ENCODE measurements around the gene SH2D1B.
"Not testable (repeated sequence)": the region's sequence is repeated elsewhere in the genome, so short reads cannot be mapped to it uniquely, and the experiment has no call there.

SH2D1B gene, protein sequence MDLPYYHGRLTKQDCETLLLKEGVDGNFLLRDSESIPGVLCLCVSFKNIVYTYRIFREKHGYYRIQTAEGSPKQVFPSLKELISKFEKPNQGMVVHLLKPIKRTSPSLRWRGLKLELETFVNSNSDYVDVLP

DNA sequence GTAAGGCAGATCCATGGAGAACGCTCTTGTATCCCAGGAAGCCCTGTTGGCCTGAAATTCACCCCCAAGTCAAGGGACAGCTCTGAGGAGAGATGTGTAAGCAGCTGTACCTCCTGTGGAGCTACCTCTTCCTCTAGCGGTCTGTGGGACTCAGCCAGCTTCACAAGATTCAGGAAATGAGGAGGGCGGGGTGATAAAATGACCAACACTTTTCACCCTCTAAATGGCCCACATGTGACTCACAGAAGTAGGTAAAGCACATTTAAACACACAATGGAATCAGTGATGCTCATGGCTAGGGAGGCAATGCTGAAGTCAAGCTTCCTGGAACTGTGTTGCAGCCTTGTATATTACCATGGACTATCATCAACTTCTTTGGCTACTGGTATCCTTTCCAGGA, at the start of gene SH2D1B:
Gene SH2D1B (minus strand): TSS at position 135 of the 400 bp plus-strand sequence. CDS start 120 bp downstream, at position 15.
- DNase-seq (ENCODE audit: low read depth, low spot score), result no peak

DNA sequence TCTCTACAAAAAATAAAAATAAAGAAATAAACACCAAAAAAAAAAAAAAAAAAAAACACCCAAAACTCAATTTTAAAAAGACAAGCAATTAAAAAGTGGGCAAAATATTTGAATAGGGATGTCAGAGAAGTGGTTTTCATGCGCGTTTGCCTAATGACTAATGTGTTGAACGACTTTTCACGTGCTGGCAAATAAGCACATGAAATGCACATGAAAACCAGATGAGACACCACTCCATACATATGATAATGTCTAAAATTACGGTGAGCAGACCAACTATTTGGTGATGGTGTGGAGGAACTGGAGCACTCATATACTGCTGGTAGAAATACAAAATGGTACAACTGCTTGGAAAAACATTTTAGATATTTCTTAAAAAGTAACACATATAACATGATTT, 46.3 kb upstream of the SH2D1B start:
- no peak for DNase-seq (ENCODE audit: low read depth, low spot score)

DNA sequence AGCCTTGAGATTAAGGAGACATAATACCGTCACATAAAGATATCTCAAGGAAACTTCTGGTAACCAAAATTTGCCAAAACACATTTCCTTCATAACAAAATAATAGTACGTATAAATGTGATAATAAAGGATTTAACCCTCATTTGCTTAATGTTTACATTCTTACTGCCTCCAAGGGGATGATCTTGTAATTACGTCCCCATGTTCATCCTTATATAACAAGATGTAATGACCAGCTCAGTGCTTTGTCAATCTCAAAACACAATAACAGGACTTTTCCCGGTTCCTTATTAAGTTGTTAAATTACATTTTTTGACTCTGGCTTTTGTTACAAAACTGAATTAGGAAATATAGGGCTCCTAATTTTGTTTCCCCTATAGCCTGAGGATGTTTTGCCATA, 44.4 kb upstream of the SH2D1B start:
- no peak for DNase-seq (ENCODE audit: low read depth, low spot score)

DNA sequence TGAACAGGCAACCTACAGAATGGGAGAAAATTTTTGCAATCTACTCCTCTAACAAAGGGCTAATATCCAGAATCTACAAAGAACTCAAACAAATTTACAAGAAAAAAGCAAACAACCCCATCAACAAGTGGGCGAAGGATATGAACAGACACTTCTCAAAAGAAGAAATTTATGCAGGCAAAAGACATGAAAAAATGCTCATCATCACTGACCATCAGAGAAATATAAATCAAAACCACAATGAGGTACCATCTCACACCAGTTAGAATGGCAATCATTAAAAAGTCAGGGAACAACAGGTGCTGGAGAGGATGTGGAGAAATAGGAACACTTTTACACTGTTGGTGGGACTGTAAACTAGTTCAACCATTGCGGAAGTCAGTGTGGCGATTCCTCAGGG, 42.4 kb upstream of the SH2D1B start:
- DNase-seq (ENCODE audit: low read depth, low spot score), result not testable (repeated sequence)

DNA sequence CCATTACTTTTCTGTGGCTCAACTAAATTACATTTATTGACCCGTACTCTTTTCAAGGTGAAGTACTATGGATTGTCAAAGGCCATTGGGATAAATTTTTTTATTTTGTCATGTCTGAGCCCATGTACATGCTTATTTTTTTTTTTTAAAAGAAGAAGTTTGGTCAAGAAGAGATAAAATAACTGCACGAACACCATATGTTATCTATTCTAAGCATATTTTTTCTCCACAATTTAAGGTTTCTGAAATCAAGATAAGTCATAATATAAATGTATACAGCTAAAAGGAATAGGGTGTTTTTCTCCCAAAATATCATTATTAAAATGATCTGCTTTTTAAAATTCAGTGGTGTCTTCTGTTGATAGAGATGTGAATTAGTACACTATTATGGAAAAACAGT, 35.0 kb upstream of the SH2D1B start:
- DNase-seq (ENCODE audit: low read depth, low spot score), result no peak

DNA sequence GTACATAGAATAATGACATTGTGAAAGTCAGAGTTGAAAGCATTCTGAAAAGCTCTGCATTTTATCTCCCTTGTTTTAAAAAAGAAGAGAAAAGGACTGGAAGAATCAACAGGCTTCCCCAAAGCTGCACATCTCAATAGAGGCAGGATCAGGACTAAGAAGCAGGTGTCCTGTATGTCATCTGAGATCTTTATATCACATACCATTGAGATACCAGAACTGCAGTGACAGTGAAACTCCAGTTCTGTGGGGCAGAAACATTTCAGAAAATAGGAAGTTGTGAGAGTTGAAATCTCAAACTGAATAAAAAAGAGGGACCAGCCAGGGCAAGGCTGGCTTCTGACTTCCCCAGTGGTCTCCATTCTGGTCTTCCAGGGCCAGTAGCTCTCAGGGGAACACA, 33.0 kb upstream of the SH2D1B start:
- no peak for DNase-seq (ENCODE audit: low read depth, low spot score)

DNA sequence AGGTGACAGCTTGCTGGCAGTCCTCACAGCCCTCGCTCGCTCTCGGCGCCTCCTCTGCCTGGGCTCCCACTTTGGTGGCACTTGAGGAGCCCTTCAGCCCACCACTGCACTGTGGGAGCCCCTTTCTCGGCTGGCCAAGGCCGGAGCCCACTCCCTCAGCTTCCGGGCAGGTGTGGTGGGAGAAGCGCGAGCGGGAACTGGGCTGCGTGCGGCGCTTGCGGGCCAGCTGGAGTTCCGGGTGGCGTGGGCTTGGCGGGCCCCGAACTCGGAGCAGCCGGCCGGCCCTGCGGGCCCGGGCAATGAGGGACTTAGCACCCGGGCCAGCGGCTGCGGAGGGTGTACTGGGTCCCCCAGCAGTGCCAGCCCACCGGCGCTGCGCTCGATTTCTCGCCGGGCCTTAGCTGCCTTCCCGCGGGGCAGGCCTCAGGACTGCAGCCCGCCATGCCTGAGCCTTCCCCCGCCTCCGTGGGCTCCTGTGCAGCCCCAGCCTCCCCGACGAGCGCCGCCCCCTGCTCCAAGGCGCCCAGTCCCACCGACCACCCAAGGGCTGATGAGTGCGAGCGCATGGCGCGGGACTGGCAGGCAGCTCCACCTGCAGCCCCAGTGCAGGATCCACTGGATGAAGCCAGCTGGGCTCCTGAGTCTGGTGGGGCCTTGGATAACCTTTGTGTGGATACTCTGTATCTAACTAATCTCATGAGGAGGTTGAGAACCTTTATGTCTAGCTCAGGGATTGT, 21.2 kb upstream of the SH2D1B start:
- not testable (repeated sequence) for DNase-seq (ENCODE audit: low read depth, low spot score)

DNA sequence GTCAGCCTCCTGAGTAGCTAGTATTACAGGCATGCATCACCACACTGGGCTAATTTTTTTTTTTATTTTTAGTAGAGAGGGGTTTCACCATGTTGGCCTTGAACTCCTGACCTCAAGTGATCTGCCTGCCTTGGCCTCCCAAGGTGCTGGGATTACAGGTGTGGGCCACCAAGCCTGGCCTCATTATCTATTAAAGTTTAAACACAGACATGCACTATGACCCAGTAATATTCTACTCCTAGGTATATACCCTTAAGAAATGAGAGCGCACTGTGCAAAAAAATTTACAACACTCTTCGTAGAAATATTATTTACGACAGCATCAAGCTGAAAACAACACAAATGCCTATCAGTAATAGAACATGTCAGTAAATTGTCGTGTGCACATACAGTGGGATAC, 18.6 kb upstream of the SH2D1B start:
- DNase-seq (ENCODE audit: low read depth, low spot score), result no peak

DNA sequence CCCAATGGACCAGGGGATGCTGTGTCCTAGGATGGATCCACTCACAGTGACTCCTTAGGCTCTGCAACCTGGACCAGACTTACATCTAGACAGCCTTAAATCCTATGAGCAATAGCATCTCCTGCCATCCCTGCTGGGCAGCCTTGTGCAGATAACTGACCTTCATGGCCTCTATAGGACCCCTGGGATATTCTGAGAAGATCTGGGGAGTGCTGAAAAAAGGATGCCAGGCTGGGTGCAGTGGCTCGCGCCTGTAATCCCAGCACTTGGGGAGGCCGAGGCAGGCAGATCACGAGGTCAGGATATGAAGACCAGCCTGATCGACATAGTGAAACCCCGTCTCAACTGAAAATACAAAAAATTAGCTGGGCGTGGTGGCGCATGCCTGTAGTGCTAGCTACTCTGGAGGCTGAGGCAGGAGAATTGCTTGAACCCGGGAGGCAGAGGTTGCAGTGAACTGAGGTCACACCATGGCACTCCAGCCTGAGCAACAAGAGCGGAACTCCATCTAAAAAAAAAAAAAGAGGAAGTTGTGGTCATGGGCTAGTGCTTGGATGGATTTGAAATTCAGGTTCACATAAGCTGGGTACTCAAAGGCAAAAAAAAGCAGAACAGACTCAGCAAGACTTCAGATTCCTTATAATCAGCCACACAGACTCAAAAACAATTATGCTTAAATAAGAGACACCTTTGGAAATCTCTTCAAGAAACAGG, 10.9 kb upstream of the SH2D1B start:
- DNase-seq (ENCODE audit: low read depth, low spot score), result no peak

DNA sequence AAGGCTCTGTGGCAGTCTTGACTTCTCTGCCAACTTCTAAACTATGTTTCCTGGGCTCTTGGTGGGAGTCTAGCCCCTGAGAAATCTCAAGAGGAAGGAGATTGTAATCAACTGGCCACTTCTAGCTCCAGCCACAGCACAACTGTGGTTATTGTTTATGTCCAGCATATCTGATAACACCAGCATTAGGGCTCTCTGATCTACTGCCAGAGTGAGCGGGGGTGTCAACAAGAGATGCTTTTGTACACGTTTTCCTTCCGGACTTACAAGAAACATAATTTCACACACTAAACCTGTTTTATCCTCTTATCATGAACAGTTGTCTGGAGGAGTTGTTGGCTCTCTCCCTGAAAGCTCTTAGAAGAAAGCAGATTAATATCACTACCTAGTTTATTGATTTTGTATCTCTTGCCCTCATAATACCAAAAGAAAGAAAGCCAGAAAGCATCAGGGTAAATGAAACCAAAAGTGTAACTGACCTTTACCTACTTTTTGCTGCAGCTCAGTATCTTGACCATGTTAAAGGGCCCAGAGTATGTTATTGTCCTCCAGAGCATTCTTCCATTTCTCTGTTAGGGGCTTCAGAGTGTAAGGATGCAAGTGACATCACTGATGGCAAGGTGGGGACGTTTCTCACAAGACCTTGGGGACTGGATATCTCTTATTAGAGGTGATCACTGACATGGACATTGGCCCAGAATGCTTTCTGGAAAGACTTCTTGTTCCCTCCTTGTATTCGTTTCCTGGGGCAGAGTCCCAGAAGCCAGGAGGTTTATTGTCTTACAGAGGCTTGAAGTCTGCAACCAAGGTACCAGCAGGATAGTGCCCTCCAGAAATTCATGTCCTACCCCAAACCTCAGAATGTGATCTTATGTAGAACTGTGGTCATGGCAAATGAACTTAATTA, 9.6 kb upstream of the SH2D1B start:
- no peak for DNase-seq (ENCODE audit: low read depth, low spot score)

DNA sequence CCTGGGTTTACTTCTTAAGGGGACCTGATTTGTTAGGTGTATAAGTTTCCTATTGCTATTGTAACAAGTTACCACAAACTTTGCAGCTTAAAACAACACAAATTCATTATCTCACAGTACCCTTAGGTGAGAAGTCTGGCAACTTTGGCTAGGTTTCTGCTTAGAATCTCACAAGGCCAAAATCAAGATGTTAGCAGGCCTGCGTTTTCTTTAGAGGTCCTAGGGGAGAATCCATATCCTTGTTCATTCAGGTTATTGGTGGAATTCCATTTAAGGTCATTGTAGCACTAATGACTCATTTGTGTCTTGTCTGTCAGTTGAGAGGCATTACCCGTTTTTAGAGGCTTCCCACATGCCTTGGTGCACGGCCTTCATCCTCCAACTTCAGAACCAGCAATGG, 8.2 kb upstream of the SH2D1B start:
- no peak for DNase-seq (ENCODE audit: low read depth, low spot score)

DNA sequence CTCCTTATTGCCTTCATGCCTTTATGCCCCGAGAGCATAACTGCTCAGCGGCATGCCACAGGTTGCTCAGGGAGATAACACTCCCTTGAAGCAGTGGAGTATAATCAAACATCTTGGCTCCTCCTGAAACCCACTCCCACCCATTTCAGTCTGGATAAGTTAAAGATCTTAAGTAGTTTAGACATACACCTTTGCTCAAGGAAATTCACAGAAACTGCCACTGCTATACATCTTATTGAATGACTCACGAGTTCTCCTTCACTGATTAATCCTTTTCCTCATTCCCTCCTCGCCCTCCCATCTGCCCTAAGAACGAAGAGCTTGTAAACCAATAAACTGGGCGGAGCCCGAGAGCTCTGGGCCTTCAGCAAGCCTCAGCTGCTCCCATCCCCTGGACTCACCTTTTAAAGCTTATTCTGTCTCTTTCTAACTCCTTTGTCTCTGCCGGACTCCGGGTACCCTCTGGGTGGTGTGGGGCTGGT, 7.6 kb upstream of the SH2D1B start:
- not testable (repeated sequence) for DNase-seq (ENCODE audit: low read depth, low spot score)

DNA sequence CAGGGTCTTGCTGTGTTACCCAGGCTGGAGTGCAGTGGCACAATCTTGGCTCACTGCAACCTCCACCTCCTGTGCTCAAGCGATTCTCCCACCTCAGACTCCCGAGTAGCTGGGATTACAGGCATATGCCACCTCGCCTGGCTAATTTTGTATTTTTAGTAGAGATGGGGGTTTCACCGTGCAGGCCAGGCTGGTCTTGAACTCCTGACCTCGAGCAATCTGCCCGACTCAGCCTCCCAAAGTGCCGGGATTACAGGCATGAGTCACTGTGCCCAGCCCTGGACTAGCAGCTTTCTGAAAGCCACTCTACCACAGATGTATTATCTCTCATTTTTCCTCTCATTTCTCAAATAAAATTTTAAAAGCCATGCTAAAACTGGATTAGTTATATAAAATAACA, 6.6 kb upstream of the SH2D1B start:
- not testable (repeated sequence) for DNase-seq (ENCODE audit: low read depth, low spot score)

DNA sequence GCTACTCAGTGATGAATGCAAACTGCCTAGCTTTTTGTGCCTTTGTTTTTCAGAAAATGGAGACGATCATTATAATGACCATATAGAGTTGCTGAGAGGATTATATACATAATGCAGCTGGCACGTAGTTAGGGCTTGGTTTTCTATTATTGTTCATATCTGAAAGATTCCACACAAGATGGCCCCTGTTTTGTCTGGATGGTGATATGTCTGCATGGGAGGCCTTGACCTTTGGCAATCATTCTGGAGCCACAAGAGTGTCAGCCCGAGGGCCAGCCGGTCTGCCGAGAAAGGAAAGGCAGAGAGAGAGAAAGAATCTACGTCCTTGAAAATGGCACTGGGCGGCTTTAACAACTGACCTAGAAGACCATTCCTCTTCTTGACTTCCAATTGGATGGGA, 5.7 kb upstream of the SH2D1B start:
- DNase-seq (ENCODE audit: low read depth, low spot score), result no peak

DNA sequence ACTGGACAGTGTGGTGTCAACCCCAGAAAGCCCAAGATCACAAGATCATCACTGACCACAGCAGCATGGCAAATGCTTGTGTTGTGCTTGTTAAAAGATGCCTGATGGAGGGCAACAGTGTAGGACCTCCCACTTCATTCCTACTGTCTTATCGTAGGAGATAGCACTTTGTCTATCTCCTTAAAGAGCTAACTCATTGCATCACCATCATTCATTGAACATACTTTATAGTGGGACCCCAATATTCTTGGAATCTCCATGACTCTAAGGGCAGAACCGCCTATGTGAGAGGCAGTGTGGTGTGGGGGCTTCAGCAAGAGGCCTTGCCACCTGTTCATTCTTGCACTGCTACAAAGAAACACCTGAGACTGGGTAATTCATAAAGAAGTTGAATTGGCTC, 5.0 kb upstream of the SH2D1B start:
- DNase-seq (ENCODE audit: low read depth, low spot score), result no peak

DNA sequence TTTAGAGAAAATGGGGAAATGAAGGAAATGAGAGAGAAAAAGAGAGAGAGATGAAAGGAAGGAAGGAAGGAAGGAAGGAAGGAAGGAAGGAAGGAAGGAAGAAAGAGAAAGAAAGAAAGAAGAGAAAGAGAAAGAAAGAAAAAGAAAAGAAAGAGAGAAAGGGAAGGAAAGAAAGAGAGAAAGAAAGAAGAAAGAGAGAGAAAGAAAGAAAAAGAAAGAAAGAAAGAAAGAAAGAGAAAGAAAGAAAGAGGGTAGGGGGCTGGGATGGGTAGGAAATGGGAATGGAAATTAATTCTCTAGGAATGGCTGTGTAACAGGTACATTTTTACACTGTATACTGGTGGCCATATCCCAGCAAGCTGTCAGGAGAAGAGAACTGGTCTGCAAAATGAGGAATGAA, 4.3 kb upstream of the SH2D1B start:
- DNase-seq (ENCODE audit: low read depth, low spot score), result no peak

DNA sequence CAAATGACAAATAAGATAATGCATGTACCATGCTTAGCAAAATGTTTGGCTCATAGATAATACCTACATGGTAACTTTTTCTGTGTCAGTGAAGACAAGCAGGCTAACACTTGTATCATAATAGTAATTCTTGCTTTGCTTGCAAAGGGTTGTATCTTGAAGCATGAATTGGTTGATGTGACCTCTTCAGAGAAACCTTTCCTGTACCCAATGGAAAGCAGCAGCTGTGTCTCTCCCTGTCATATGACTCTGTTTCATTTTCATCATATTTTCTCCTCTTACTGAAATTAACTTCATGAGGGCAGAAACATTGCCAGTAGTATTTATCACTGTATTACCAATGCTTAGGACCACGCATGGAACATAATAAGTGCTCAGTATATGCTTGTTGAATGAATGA, 4.4 kb downstream of the SH2D1B start:
- DNase-seq (ENCODE audit: low read depth, low spot score), result no peak

DNA sequence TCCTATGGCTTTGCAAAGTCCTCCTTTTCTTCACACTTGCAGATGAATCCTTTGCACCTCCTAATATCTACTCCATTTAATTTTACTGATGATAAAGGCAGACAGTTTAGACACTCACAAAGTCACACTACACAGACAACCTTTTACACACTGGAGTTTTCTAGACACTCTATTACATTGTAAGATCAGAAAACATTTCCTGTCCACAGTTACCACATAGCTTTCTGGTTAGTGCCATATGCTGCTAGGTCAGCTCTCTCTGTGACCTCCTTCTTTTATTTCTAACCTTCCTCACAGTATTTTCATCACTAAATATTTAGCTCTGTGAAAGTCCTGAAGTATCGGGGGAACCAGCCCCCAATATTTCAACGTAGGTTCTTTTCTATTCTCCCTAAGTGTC, 5.1 kb downstream of the SH2D1B start:
- no peak for DNase-seq (ENCODE audit: low read depth, low spot score)

DNA sequence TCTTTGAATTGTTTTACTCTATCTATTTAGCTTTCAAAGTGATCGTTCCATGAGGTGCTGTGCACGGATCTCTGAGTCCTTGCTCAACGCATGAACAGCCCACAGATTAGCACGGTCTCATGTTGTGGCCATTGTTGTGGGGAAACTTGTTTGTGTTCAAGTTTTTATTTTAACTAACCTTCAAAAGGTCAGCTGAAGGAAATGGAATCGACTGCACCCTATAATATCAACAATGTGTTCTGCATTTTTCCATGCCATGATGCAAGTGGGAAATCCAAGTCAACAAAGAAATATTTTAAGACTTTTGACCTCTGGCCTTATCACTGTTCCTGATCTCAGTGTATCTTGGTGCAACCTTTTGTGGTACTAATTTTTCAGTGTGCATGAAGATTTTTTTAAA, 6.1 kb downstream of the SH2D1B start:
- DNase-seq (ENCODE audit: low read depth, low spot score), result no peak

DNA sequence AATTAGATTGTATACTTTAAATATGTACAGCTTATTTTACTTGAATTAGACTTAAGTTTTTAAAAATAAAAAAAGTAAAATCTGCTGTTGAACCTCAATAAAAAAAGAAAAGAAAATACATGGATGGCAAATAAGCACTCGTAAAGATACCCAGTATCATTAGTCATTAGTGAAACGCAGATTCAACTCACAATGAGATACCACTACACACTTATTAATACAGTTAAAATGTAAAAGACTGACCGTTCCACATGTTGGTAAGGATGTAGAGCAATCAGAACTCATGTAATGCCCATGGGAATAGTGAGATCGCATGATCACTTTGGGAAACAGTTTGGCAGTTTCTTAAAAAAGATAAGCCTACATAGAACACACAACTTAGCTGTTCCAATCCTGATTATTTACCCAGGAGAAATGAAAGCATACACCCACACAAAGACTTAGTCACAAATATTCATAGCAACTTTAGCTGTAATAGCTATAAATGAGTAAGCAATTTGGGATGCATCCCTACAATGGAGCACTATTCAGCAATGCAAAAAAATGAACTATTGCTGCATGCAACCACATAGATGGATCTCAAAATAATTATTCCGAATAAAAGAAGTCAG, 7.3 kb downstream of the SH2D1B start:
- DNase-seq (ENCODE audit: low read depth, low spot score), result no peak

DNA sequence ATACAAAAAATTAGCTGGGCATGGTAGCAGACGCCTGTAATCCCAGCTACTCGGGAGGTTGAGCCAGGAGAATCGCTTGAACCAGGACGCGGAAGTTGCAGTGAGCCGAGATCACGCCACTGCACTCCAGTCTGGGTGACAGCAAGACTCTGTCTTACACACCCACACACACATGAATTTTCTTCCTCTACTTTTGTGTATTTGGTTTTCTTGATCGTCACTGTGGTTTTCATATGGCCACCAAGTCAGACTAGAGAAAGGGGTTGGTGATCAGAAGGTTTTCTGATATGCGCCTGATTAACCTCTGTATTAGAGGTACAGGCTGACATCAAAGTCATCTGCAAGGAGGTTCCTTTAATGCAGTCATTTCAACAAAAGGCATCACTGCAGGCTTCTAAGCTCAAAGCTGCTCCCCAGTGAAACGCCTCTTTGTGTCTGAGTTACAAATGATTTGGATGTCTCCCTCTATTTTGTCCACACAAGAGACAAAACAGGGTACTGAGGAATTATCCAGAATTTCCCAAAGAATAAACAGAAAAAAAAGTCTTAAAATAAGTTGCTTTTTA, 11.1 kb downstream of the SH2D1B start:
- no peak for DNase-seq (ENCODE audit: low read depth, low spot score)

Data from smooth muscle cell of the brain vasculature (primary cell).